ENCODE data around the gene ROR1.
"Not testable (repeated sequence)": the region's sequence is repeated elsewhere in the genome, so short reads cannot be mapped to it uniquely, and the experiment has no call there.

ROR1 gene

DNA sequence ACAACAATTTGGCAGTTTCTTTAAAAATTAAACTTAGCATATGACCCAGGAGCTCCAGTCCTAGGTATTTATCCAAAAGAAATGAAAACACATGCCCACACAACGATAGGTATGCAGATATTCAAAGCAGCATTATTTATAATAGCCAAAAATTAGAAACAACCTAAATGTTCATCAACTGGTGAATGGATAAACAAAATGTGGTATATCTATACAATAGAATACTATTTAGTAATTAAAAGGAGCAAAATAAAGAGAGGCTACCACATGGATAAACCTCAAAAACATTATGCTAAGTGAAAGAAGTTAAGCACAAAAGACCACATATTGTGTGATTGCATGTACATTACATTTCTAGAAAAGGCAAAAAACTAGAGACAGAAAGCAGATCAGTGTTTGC is 51.3 kb downstream of the ROR1 start:
- no peak for DNase-seq

GRCh38 chr1:63826246-63826861 is 52.5 kb downstream of the ROR1 start:
- not testable (repeated sequence) for DNase-seq

- DNase-seq = no peak
Observed at GRCh38 chr1:63827411-63828321, 53.8 kb downstream of the ROR1 start.

DNA sequence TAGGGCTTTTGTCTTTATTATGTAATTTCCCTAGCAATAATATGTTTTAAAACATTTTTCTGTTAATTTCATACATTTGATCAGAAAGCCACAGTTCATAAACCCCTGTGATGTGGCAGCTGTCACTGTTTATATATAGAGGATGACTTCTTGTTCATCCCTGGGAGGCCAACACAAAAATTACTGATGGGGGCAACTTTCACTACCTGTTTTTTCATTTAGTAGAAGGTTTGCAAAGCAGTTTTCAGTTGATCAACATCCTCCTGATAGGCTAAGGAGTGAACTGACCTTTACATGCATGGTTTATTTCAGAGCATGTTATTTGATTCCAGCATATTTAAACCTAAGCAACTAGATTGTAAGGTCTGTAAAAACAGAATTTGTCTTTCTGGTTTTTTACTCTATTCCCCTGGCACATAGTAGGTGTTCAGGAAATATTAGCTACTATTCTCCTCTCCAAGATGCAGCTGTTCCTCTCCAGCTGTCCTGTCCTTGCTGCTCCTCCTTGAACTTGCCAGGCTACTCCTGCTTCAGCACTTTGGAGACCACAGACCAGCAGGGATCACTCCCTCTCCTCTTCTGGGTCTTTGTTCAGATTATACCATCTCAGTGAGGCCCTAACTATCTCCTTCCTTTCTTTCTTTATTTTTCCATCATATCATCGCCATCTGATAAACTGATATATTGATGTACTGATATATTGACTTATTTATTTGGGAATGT is 54.7 kb downstream of the ROR1 start:
- no peak for DNase-seq

DNA sequence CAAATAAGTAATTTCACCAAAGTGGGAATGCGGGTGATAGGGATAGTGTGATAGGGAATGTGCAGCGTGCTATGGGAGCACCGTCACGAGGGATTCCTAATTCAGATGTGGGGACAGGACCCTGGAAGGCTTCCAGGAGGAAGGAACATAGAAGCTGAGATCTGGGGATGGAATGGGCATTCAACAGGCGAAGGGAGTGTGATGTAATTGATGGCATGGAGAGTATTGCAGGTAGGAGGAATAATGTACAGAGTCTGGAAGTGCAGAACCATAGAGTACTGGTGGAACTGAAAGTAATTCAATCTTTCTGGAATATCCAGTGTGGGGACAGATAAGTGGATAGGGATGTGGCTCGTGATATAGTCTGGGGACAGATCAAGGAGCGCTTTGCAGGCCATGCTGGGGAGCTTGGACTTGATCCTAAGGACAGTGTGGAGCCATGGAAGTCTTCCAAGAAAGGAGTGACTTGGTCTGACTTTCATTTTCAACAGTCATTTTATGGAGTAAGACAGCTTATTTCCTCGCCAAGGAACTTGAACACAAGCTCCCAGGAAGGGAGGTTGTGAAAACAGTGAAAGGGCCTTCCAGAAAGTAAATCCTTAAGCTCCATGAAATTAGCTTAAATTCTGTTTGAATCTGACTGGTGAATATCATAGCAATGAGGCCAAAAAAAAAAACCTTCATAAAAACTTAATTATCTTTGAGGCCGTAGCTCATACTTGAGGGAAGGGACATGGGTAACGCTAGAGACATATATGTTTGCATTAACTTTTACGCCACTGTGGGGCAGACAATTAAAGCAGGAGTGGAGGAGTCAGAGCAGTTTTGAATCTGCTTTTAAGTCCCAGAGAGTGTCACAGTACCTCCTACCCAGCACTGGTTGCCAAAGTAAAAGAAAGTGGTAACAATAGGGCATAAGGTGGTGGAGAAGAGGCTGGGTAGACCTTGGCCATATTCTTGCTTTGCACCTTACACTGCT is 55.8 kb downstream of the ROR1 start:
- DNase-seq = no peak

DNA sequence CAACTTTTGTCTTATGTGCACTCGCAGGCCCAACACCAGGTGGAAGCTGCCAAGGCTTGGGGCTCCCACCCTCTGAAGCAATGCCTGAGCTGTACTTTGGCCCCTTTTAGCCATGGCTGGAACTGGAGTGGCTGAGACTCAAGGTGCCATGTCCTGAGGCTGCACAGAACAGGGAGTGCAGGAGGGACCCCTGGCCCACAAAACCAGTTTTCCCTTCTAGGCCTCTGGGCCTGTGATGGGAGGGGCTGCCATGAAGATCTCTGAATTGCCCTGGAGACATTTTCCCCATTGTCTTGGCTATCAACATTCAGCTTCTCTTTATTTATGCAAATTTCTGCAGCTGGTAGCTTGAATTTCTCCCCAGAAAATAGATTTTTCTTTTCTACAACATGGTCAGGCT is 57.6 kb downstream of the ROR1 start:
- DNase-seq = no peak

DNA sequence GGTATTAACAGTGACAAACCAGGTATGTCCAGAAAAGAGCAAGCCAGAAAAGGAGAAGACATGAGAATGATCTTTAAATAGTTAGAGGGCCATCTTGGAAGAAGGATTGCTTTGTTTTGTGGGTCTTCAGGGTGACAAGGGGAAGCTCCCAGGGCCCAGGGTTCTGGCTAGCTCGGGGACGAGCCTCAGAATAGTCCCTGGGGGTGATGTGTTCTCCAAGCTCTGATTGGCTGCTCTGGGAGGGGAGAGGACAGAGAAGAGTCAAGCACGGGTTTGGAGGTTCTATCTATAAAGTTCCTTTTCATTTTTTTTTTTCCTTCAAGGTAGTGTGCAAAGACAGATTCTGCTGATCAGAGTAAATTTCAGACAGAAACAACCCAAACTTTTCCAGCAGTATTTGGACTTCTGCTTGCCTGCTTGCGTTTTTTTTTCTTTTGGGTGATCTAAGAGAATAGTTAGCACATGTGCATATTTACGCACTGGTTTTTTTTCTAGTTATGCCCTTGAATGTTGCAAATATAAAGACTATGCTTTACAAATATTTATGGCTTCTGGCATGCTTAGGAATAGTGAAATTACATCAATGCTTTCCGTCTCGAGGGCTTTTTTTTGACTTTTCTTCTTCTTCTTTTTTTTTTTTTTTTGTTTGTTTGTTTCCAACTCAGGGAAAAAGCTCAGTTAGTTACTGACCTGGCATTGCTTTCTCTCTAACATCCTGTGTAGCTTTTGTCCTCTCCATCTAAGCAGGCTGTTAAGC is 59.7 kb downstream of the ROR1 start:
- no peak for DNase-seq

DNA sequence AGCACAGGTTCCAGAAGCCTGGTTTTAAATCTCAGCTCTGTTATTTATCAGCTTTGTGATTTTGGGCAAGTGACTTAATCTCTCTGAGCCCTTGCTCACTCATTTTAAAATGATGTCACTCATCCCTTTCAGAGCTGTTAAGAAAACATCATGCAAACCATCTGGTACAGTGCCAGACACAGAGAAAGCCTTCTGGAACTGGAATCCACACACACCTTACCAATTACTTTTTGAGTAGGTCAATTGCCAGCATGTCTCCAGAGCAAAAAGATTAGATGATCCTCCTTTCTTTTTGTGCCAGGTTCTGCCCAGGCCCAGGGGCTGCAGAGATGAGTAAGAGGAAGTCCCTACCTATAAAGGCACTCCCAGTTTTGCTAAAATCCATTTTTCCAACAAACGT is 61.3 kb downstream of the ROR1 start:
- DNase-seq = no peak

GRCh38 chr1:63836374-63836773 is 62.6 kb downstream of the ROR1 start:
- no peak for DNase-seq

GRCh38 chr1:63836830-63837229 is 63.0 kb downstream of the ROR1 start:
- DNase-seq = no peak

DNA sequence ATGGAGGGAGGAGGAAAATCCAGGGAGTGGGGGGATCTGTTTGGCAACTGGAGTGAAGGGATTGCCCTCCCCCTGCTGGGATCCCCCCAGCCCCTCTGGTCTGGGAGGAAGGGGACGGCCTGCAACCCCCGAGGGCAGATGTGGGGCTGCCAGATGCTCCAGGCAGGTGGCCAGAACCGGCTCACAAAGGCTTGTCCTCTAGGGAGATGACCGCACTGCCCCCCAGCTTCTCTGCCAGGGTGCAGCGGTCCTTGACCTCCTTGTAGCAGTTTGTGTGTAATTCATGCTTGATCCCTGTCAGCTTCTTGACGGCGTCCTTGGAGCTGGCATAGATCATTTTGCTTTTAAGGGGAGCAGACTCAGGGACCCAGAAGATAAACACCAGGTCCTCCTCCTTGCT is 69.2 kb downstream of the ROR1 start:
- no peak for DNase-seq

- no peak for DNase-seq
Observed at GRCh38 chr1:63843884-63844283, 70.1 kb downstream of the ROR1 start.

- DNase-seq = no peak
Observed at GRCh38 chr1:63845346-63845745, 71.5 kb downstream of the ROR1 start.

DNA sequence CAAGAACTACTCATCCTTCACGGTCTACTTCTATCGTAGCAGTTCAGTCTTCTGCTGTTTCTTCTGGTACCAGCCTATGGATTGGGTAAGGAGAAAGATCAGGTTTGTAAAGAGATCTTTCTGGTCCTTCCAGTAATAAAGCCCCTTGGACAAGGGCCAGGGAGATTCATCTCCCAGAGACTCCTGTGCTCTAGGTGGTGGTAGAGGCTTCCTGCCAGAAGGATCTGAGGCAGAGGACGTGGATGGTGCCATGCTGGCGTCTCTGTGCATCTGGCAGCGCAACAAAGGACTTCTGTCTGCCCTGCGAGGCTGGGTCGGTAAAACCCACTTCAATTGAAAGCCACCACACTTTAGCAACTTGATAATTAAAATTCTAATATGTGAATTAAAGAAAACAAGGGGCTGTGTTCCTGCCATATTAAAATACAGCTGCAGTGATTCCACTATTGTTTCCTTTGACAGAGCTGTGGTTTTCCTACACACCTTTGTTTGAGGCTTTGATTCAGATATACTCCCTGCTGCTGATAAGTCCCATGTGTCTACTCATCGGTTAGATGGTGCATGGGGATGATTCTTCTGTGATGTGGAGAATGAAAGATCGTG is 73.6 kb downstream of the ROR1 start:
- DNase-seq = no peak

DNA sequence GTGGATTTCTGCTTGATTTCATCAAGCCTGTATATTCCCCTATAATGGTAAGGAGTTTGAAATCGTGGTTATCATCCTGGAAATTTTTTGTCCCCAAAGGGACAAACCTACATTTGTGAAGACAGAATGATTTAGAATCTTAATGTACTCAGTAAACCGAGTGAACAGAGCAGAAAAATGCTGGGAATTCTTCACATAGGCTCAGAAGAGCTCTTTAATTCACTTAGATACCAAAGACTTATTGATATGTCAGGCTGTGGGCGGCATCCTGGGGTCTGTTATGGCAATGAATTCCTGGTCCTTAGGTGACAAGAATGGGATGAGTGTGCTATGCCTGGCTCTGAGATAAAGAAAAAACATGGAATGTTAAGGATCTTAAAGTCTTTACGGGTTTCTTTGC is 74.9 kb downstream of the ROR1 start:
- no peak for DNase-seq

- DNase-seq = no peak
Observed at GRCh38 chr1:63849149-63849548, 75.3 kb downstream of the ROR1 start.

DNA sequence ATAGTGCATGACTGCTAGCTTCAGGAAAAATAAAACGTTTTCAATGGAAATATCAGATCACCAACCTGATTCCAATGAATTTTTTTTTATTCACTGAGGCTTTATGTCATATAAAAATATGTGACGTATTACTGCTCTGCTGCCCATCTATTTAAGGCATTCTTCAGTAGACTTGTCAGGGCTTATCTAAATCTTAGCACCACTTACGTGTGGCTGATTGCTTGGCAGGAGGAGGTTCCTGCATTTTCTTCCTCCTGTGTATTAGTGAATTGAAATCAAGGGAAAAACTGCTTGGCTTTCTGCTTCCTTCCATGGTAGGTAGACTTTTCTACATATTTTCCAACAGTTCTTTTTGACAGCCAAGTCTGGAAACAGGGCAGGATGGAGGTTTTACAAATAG is 80.3 kb downstream of the ROR1 start:
- DNase-seq = no peak

DNA sequence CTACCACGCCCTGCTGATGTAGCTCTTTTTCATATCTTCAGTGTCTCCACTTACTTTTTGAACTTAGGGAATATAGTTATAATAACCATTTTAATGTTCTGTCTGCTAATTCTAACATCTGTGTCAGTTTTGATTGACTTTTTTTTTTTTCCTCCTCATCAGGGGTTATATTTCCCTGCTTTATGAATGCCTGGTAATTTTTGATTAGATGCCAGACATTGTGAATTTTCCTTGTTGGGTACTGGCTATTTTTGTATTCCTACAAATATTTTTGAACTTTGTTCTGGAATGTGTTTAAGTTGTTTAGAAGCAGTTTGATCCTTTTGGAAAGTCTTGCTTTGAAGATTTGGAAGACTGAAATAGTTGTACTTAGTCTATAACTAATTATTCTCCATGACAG is 82.1 kb downstream of the ROR1 start:
- no peak for DNase-seq

GRCh38 chr1:63856924-63857323 is 83.1 kb downstream of the ROR1 start:
- no peak for DNase-seq

GRCh38 chr1:63857478-63857877 is 83.7 kb downstream of the ROR1 start:
- no peak for DNase-seq

DNA sequence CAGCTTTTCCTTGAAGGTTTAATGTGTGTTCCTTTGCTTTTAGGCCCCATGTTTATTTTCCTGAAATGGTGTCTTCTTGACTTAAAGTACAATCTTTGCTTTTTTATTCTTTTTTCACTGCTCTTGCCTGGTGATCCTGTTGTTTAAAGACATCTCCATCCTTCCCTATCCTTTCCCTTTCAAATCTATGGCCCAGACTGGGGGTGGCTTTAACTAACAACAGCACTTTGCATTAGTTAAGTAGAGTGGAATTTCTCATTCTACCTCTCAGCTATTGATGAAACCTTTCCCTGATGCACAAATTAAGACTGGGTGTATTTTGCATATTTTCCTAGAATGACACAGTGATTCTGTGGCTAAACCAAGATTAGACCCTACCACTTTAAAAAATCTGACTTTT is 84.3 kb downstream of the ROR1 start:
- no peak for DNase-seq
